SK-N-SH treated with all-trans-retinoic acid at 6 μM for 48 hours (cell line): ENCODE measurements around the gene PTPRG.

Source experiments
- ATAC-seq: fragments of 200-7000 bp; cut with Tn5 transposase; 3 replicates; pipeline ENCODE4 v1.9.1; 2020; ENCODE audit warnings: mild to moderate bottlenecking, moderate library complexity
- ARNTL ChIP-seq: fragments of 450-650 bp; formaldehyde crosslinking; IDR thresholded peaks from 2 replicates; pipeline ENCODE4 v1.5.0; 2020; ENCODE audit warnings: low read depth, mild to moderate bottlenecking, moderate library complexity, borderline replicate concordance
- BACH2 ChIP-seq: fragments of 250-450 bp; sonication (Bioruptor Pico); IDR thresholded peaks from 2 replicates; pipeline ENCODE4 v1.9.0; 2021; ENCODE audit warnings: mild to moderate bottlenecking, borderline replicate concordance
- CREB5 ChIP-seq: fragments of 250-450 bp; sonication (Bioruptor Pico); IDR thresholded peaks from 2 replicates; pipeline ENCODE4 v1.5.1; 2020; ENCODE audit warnings: low read depth, mild to moderate bottlenecking, moderate library complexity
- CSDC2 ChIP-seq: fragments of 250-450 bp; sonication (Bioruptor Pico); IDR thresholded peaks from 2 replicates; pipeline ENCODE4 v1.5.0; 2020; ENCODE audit warnings: mild to moderate bottlenecking, moderate library complexity
- CSRNP3 ChIP-seq: fragments of 250-450 bp; sonication (Bioruptor Pico); IDR thresholded peaks from 2 replicates; pipeline ENCODE4 v1.5.1; 2021; ENCODE audit warnings: mild to moderate bottlenecking, moderate library complexity
- ESRRG ChIP-seq: fragments of 250-450 bp; sonication (Bioruptor Pico); IDR thresholded peaks from 2 replicates; pipeline ENCODE4 v1.6.1; 2021; ENCODE audit warnings: mild to moderate bottlenecking
- ISL1 ChIP-seq: fragments of 250-450 bp; sonication (Bioruptor Pico); IDR thresholded peaks from 2 replicates; pipeline ENCODE4 v2.1.2; 2022; ENCODE audit warnings: mild to moderate bottlenecking, moderate library complexity
- PATZ1 ChIP-seq: fragments of 250-450 bp; sonication (Bioruptor Pico); IDR thresholded peaks from 2 replicates; pipeline ENCODE4 v1.8.0; 2020; ENCODE audit warnings: mild to moderate bottlenecking, moderate library complexity, borderline replicate concordance
- POU6F1 ChIP-seq: fragments of 250-450 bp; sonication (Bioruptor Pico); IDR thresholded peaks from 2 replicates; pipeline ENCODE4 v1.8.0; 2021; ENCODE audit warnings: low read depth, mild to moderate bottlenecking, moderate library complexity, borderline replicate concordance
- PPARA ChIP-seq: fragments of 250-450 bp; sonication (Bioruptor Pico); IDR thresholded peaks from 2 replicates; pipeline ENCODE4 v1.5.0; 2020; ENCODE audit warnings: mild to moderate bottlenecking, borderline replicate concordance
- RARB ChIP-seq: fragments of 250-450 bp; sonication (Bioruptor Pico); IDR thresholded peaks from 2 replicates; pipeline ENCODE4 v1.8.0; 2021; ENCODE audit warnings: mild to moderate bottlenecking, moderate library complexity
- SNAI2 ChIP-seq: fragments of 250-450 bp; sonication (Bioruptor Pico); IDR thresholded peaks from 2 replicates; pipeline ENCODE4 v1.5.0; 2020; ENCODE audit warnings: mild to moderate bottlenecking, moderate library complexity
- TCF4 ChIP-seq: fragments of 250-450 bp; sonication (Bioruptor Pico); IDR thresholded peaks from 2 replicates; pipeline ENCODE4 v1.8.0; 2021; ENCODE audit warnings: mild to moderate bottlenecking, moderate library complexity, borderline replicate concordance
- TSHZ2 ChIP-seq: fragments of 250-450 bp; sonication (Bioruptor Pico); IDR thresholded peaks from 2 replicates; pipeline ENCODE4 v1.5.0; 2020; ENCODE audit warnings: mild to moderate bottlenecking, moderate library complexity
- ZC3H10 ChIP-seq: fragments of 250-450 bp; sonication (Bioruptor Pico); IDR thresholded peaks from 2 replicates; pipeline ENCODE4 v1.5.1; 2021; ENCODE audit warnings: mild to moderate bottlenecking, moderate library complexity
- ZFP3 ChIP-seq: fragments of 250-450 bp; sonication (Bioruptor Pico); IDR thresholded peaks from 2 replicates; pipeline ENCODE4 v1.5.0; 2020; ENCODE audit warnings: mild to moderate bottlenecking, moderate library complexity
- ZFP30 ChIP-seq: fragments of 450-650 bp; formaldehyde crosslinking; IDR thresholded peaks from 2 replicates; pipeline ENCODE4 v1.5.0; 2022; ENCODE audit warnings: mild to moderate bottlenecking, moderate library complexity
- ZNF565 ChIP-seq: fragments of 450-650 bp; formaldehyde crosslinking; conservative IDR thresholded peaks from 2 replicates; pipeline ENCODE4 v1.5.0; 2020; ENCODE audit warnings: low read depth, mild to moderate bottlenecking, moderate library complexity
- ZNF70 ChIP-seq: fragments of 450-650 bp; formaldehyde crosslinking; IDR thresholded peaks from 2 replicates; pipeline ENCODE4 v1.5.0; 2020; ENCODE audit warnings: mild to moderate bottlenecking, moderate library complexity
- ZNF8 ChIP-seq: fragments of 450-650 bp; formaldehyde crosslinking; IDR thresholded peaks from 2 replicates; pipeline ENCODE4 v1.5.0; 2020; ENCODE audit warnings: mild to moderate bottlenecking, moderate library complexity

PTPRG gene

GRCh38 chr3:62312201-62312600 lies 750.8 kb downstream of the PTPRG start:
- no peak for ATAC-seq
- no peak for TF ChIP-seq ARNTL
- TF ChIP-seq PATZ1, result no peak
- no peak for TF ChIP-seq ZFP3
- TF ChIP-seq BACH2, result no peak
- TF ChIP-seq ZNF70 (CRISPR knock-in tag), result no peak
- TF ChIP-seq CSDC2 (CRISPR knock-in tag), result no peak
- no peak for TF ChIP-seq ISL1 (CRISPR knock-in tag)
- TF ChIP-seq TCF4, result no peak
- no peak for TF ChIP-seq RARB
- no peak for TF ChIP-seq ZFP30 (CRISPR knock-in tag)
- no peak for TF ChIP-seq CREB5 (CRISPR knock-in tag)
- TF ChIP-seq ZNF565 (CRISPR knock-in tag), result no peak
- TF ChIP-seq SNAI2 (CRISPR knock-in tag), result no peak
- TF ChIP-seq PPARA (CRISPR knock-in tag), result no peak
- TF ChIP-seq ESRRG (CRISPR knock-in tag), result no peak
- no peak for TF ChIP-seq CSRNP3
- no peak for TF ChIP-seq ZC3H10 (CRISPR knock-in tag)
- TF ChIP-seq, all 23 proteins: peak for 0

- TF ChIP-seq ZC3H10 (CRISPR knock-in tag) (no peak), ZNF565 (CRISPR knock-in tag) (no peak), ZNF70 (CRISPR knock-in tag) (no peak), PATZ1 (no peak)
- ATAC-seq, result no peak
Observed at GRCh38 chr3:62316525-62316924, 755.2 kb downstream of the PTPRG start.

GRCh38 chr3:62318365-62318751 lies 757.0 kb downstream of the PTPRG start:
- TF ChIP-seq CSDC2 (CRISPR knock-in tag) (no peak), ZNF8 (CRISPR knock-in tag) (no peak), CSRNP3 (no peak)
- ATAC-seq, result peak; percentile 39

- ATAC-seq, result peak; percentile 100
- peak; percentile 55; the same call in 1 of the 2 replicates for TF ChIP-seq SNAI2 (CRISPR knock-in tag)
- TF ChIP-seq POU6F1 (CRISPR knock-in tag), result no peak
- TF ChIP-seq CREB5 (CRISPR knock-in tag), result peak; percentile 51; the same call in 1 of the 2 replicates
- no peak for TF ChIP-seq TSHZ2
- TF ChIP-seq RARB, result no peak
- TF ChIP-seq CSRNP3, result no peak
Observed at GRCh38 chr3:62318752-62319569, 757.6 kb downstream of the PTPRG start.
